B cell (primary cell): Measurements from ENCODE around the gene CASZ1.

Source experiments
- EZH2 ChIP-seq: IDR thresholded peaks from 2 replicates; pipeline ENCODE4 v1.6.1; 2012; ENCODE audit warnings: borderline replicate concordance, low read depth, mild to moderate bottlenecking, moderate library complexity, low read length; ENCODE audit not compliant: insufficient read depth, poor library complexity, severe bottlenecking
- TF ChIP-seq, protein P1 (sequence below): fragments of 200-600 bp; IDR thresholded peaks from one replicate; pipeline ENCODE4 v1.8.0; 2022; ENCODE audit warnings: antibody characterized with exemption, mild to moderate bottlenecking

GRCh38 chr1:10835421-10835820, 39.0 kb upstream of the CASZ1 start:
- TF ChIP-seq, protein P1, sequence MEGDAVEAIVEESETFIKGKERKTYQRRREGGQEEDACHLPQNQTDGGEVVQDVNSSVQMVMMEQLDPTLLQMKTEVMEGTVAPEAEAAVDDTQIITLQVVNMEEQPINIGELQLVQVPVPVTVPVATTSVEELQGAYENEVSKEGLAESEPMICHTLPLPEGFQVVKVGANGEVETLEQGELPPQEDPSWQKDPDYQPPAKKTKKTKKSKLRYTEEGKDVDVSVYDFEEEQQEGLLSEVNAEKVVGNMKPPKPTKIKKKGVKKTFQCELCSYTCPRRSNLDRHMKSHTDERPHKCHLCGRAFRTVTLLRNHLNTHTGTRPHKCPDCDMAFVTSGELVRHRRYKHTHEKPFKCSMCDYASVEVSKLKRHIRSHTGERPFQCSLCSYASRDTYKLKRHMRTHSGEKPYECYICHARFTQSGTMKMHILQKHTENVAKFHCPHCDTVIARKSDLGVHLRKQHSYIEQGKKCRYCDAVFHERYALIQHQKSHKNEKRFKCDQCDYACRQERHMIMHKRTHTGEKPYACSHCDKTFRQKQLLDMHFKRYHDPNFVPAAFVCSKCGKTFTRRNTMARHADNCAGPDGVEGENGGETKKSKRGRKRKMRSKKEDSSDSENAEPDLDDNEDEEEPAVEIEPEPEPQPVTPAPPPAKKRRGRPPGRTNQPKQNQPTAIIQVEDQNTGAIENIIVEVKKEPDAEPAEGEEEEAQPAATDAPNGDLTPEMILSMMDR = no peak
- TF ChIP-seq EZH2 = no peak
